ENCODE measurements around the gene ARHGEF9. TPM values are rescaled to one million over a fixed set of nuclear protein-coding genes. Genes with fewer than 3 reads are reported as not detected.
"Not testable (repeated sequence)": the region's sequence is repeated elsewhere in the genome, so short reads cannot be mapped to it uniquely, and the experiment has no call there.

ARHGEF9 gene
- 18.2 and 25.6 TPM in 2 replicates for total RNA-seq (2014; rRNA removed; shearing (Covaris generic); ENCODE audit: low replicate concordance)

GRCh38 chrX:63784902-63785707 lies at the start of gene ARHGEF9:
ARHGEF9 (minus strand) TSS chrX:63785214; CDS start chrX:63785145, 69 bp downstream.
- H3K27me3 ChIP-seq (ENCODE audit: low read length) = no peaks in the 10 kb centered on the region
- no peaks in the 10 kb centered on the region for H3K4me1 ChIP-seq (ENCODE audit: low read length)
- no peak within 1 kb of the TSS for H3K9ac ChIP-seq (ENCODE audit: low read length)
- H3K9me2 ChIP-seq (replicated peaks; ENCODE audit: insufficient read depth, low read length) = no peaks in the 10 kb centered on the region
- H3K4me3 ChIP-seq (ENCODE audit: low read length) = no peak within 1 kb of the TSS
- H3K27ac ChIP-seq (ENCODE audit: low read length) = no peak within 1 kb of the TSS
- no peaks in the 10 kb centered on the region; the same call in 1 of the 2 replicates for H3K9me3 ChIP-seq (ENCODE audit: low read length)
- H3K36me3 ChIP-seq (ENCODE audit: insufficient read depth, low read length) = no peaks in the 10 kb centered on the region
- no peak for DNase-seq
- H3K79me2 ChIP-seq (ENCODE audit: low read length) = no peaks in the 10 kb centered on the region
- no peak within 1 kb of the TSS for H3K4me2 ChIP-seq (ENCODE audit: low read depth, low read length, poor library complexity, severe bottlenecking)
- H4K20me1 ChIP-seq (ENCODE audit: insufficient read depth, low read depth, low read length) = no peaks in the 10 kb centered on the region
- H2AFZ ChIP-seq (ENCODE audit: low read length) = no peak within 1 kb of the TSS

GRCh38 chrX:63825446-63825845 lies 40.4 kb upstream of the ARHGEF9 start:
- not testable (repeated sequence) for H3K9me3 ChIP-seq (ENCODE audit: low read length); H3K4me3 ChIP-seq (ENCODE audit: low read length); H3K4me1 ChIP-seq (ENCODE audit: low read length); H3K4me2 ChIP-seq (ENCODE audit: low read depth, low read length, poor library complexity, severe bottlenecking); H4K20me1 ChIP-seq (ENCODE audit: insufficient read depth, low read depth, low read length); DNase-seq; H3K79me2 ChIP-seq (ENCODE audit: low read length); H3K36me3 ChIP-seq (ENCODE audit: insufficient read depth, low read length); H3K9me2 ChIP-seq (replicated peaks; ENCODE audit: insufficient read depth, low read length); H3K27ac ChIP-seq (ENCODE audit: low read length); H3K27me3 ChIP-seq (ENCODE audit: low read length); H3K9ac ChIP-seq (ENCODE audit: low read length); H2AFZ ChIP-seq (ENCODE audit: low read length)

- no peaks in the 10 kb centered on the region for H4K20me1 ChIP-seq (ENCODE audit: insufficient read depth, low read depth, low read length)
- H3K4me1 ChIP-seq (ENCODE audit: low read length) = no peaks in the 10 kb centered on the region
- no peaks in the 10 kb centered on the region for H3K9me2 ChIP-seq (replicated peaks; ENCODE audit: insufficient read depth, low read length)
- no peak overlapping the region for H3K9ac ChIP-seq (ENCODE audit: low read length)
- H3K27me3 ChIP-seq (ENCODE audit: low read length) = no peaks in the 10 kb centered on the region
- H3K36me3 ChIP-seq (ENCODE audit: insufficient read depth, low read length) = no peaks in the 10 kb centered on the region
- H3K9me3 ChIP-seq (ENCODE audit: low read length) = peaks cover 5% of the 10 kb centered on the region; the same call in 1 of the 2 replicates
- H3K4me3 ChIP-seq (ENCODE audit: low read length) = no peak overlapping the region
- DNase-seq = no peak
- no peak overlapping the region for H3K4me2 ChIP-seq (ENCODE audit: low read depth, low read length, poor library complexity, severe bottlenecking)
- H3K79me2 ChIP-seq (ENCODE audit: low read length) = no peaks in the 10 kb centered on the region
- H3K27ac ChIP-seq (ENCODE audit: low read length) = no peak overlapping the region
- H2AFZ ChIP-seq (ENCODE audit: low read length) = no peak overlapping the region
Measured at GRCh38 chrX:63818156-63818555, 33.1 kb upstream of the ARHGEF9 start.

- Histone ChIP-seq H2AFZ (ENCODE audit: low read length) (no peak overlapping the region), H3K27ac (ENCODE audit: low read length) (no peak overlapping the region), H3K9me2 (replicated peaks; ENCODE audit: insufficient read depth, low read length) (no peaks in the 10 kb centered on the region), H3K79me2 (ENCODE audit: low read length) (no peaks in the 10 kb centered on the region), H3K4me1 (ENCODE audit: low read length) (no peaks in the 10 kb centered on the region), H3K9me3 (ENCODE audit: low read length) (peaks cover 8% of the 10 kb centered on the region; the same call in 1 of the 2 replicates), H3K27me3 (ENCODE audit: low read length) (no peaks in the 10 kb centered on the region), H3K4me2 (ENCODE audit: low read depth, low read length, poor library complexity, severe bottlenecking) (no peak overlapping the region), H3K4me3 (ENCODE audit: low read length) (no peak overlapping the region), H3K36me3 (ENCODE audit: insufficient read depth, low read length) (no peaks in the 10 kb centered on the region), H4K20me1 (ENCODE audit: insufficient read depth, low read depth, low read length) (no peaks in the 10 kb centered on the region), H3K9ac (ENCODE audit: low read length) (no peak overlapping the region)
- DNase-seq = no peak
Measured at GRCh38 chrX:63817696-63818095, 32.7 kb upstream of the ARHGEF9 start.

GRCh38 chrX:63812823-63813222 lies 27.8 kb upstream of the ARHGEF9 start:
- Histone ChIP-seq H3K36me3 (ENCODE audit: insufficient read depth, low read length) (no peaks in the 10 kb centered on the region), H3K27ac (ENCODE audit: low read length) (no peak overlapping the region), H3K9me3 (ENCODE audit: low read length) (peaks cover 3% of the 10 kb centered on the region; the same call in 1 of the 2 replicates), H3K4me2 (ENCODE audit: low read depth, low read length, poor library complexity, severe bottlenecking) (no peak overlapping the region), H3K4me1 (ENCODE audit: low read length) (no peaks in the 10 kb centered on the region), H3K27me3 (ENCODE audit: low read length) (no peaks in the 10 kb centered on the region), H3K9ac (ENCODE audit: low read length) (no peak overlapping the region), H3K9me2 (replicated peaks; ENCODE audit: insufficient read depth, low read length) (no peaks in the 10 kb centered on the region), H3K4me3 (ENCODE audit: low read length) (no peak overlapping the region), H4K20me1 (ENCODE audit: insufficient read depth, low read depth, low read length) (no peaks in the 10 kb centered on the region), H3K79me2 (ENCODE audit: low read length) (no peaks in the 10 kb centered on the region), H2AFZ (ENCODE audit: low read length) (no peak overlapping the region)
- DNase-seq = no peak

- no peak overlapping the region for H3K4me2 ChIP-seq (ENCODE audit: low read depth, low read length, poor library complexity, severe bottlenecking)
- H3K27me3 ChIP-seq (ENCODE audit: low read length) = no peaks in the 10 kb centered on the region
- no peak overlapping the region for H3K4me3 ChIP-seq (ENCODE audit: low read length)
- H2AFZ ChIP-seq (ENCODE audit: low read length) = no peak overlapping the region
- no peak overlapping the region for H3K27ac ChIP-seq (ENCODE audit: low read length)
- no peaks in the 10 kb centered on the region for H3K4me1 ChIP-seq (ENCODE audit: low read length)
- no peaks in the 10 kb centered on the region for H4K20me1 ChIP-seq (ENCODE audit: insufficient read depth, low read depth, low read length)
- H3K36me3 ChIP-seq (ENCODE audit: insufficient read depth, low read length) = no peaks in the 10 kb centered on the region
- DNase-seq = no peak
- no peaks in the 10 kb centered on the region for H3K9me2 ChIP-seq (replicated peaks; ENCODE audit: insufficient read depth, low read length)
- H3K79me2 ChIP-seq (ENCODE audit: low read length) = no peaks in the 10 kb centered on the region
- H3K9ac ChIP-seq (ENCODE audit: low read length) = no peak overlapping the region
- H3K9me3 ChIP-seq (ENCODE audit: low read length) = peaks cover 3% of the 10 kb centered on the region; the same call in 1 of the 2 replicates
Measured at GRCh38 chrX:63810746-63811145, 25.7 kb upstream of the ARHGEF9 start.

- Histone ChIP-seq H3K9ac (ENCODE audit: low read length) (no peak overlapping the region), H3K9me3 (ENCODE audit: low read length) (peaks cover 3% of the 10 kb centered on the region; the same call in 1 of the 2 replicates), H2AFZ (ENCODE audit: low read length) (no peak overlapping the region), H3K79me2 (ENCODE audit: low read length) (no peaks in the 10 kb centered on the region), H3K9me2 (replicated peaks; ENCODE audit: insufficient read depth, low read length) (no peaks in the 10 kb centered on the region), H3K36me3 (ENCODE audit: insufficient read depth, low read length) (no peaks in the 10 kb centered on the region), H3K27ac (ENCODE audit: low read length) (no peak overlapping the region), H3K4me3 (ENCODE audit: low read length) (no peak overlapping the region), H3K4me1 (ENCODE audit: low read length) (no peaks in the 10 kb centered on the region), H3K27me3 (ENCODE audit: low read length) (no peaks in the 10 kb centered on the region), H3K4me2 (ENCODE audit: low read depth, low read length, poor library complexity, severe bottlenecking) (no peak overlapping the region), H4K20me1 (ENCODE audit: insufficient read depth, low read depth, low read length) (no peaks in the 10 kb centered on the region)
- no peak for DNase-seq
Measured at GRCh38 chrX:63809173-63809572, 24.2 kb upstream of the ARHGEF9 start.

- not testable (repeated sequence) for H3K27ac ChIP-seq (ENCODE audit: low read length); H3K36me3 ChIP-seq (ENCODE audit: insufficient read depth, low read length); DNase-seq; H3K27me3 ChIP-seq (ENCODE audit: low read length); H3K4me3 ChIP-seq (ENCODE audit: low read length); H3K4me2 ChIP-seq (ENCODE audit: low read depth, low read length, poor library complexity, severe bottlenecking); H3K9me3 ChIP-seq (ENCODE audit: low read length); H4K20me1 ChIP-seq (ENCODE audit: insufficient read depth, low read depth, low read length); H3K79me2 ChIP-seq (ENCODE audit: low read length); H2AFZ ChIP-seq (ENCODE audit: low read length); H3K9me2 ChIP-seq (replicated peaks; ENCODE audit: insufficient read depth, low read length); H3K9ac ChIP-seq (ENCODE audit: low read length); H3K4me1 ChIP-seq (ENCODE audit: low read length)
Measured at GRCh38 chrX:63795406-63795805, 10.4 kb upstream of the ARHGEF9 start.
